ENCODE results near the gene LRATD1.
A peak's percentile ranks its signal among the peaks of the same experiment; 100 is the strongest.

Gene LRATD1

DNA sequence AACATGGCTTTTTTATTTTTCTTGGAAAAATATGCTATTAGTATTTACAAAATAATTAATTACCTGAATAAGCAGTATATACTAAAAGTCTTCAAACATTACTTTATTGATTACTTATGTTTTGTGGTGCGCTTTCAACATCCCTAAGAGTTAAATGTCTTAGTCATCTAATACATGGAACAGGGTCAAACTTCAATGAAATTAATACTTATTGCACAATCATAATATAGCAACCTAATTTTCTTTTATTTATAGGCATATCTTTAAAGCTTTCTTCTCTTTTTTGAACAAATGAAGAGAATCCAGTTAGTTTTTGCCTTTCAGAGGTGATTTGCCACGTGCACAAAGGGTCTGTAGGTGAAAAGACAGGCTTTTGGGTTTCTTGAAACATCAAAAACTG, 6.0 kb downstream of the LRATD1 start:
- TF ChIP-seq, protein P1, sequence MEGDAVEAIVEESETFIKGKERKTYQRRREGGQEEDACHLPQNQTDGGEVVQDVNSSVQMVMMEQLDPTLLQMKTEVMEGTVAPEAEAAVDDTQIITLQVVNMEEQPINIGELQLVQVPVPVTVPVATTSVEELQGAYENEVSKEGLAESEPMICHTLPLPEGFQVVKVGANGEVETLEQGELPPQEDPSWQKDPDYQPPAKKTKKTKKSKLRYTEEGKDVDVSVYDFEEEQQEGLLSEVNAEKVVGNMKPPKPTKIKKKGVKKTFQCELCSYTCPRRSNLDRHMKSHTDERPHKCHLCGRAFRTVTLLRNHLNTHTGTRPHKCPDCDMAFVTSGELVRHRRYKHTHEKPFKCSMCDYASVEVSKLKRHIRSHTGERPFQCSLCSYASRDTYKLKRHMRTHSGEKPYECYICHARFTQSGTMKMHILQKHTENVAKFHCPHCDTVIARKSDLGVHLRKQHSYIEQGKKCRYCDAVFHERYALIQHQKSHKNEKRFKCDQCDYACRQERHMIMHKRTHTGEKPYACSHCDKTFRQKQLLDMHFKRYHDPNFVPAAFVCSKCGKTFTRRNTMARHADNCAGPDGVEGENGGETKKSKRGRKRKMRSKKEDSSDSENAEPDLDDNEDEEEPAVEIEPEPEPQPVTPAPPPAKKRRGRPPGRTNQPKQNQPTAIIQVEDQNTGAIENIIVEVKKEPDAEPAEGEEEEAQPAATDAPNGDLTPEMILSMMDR (IDR thresholded peaks at IDR 0.05; ENCODE audit: insufficient read depth, low read depth, low read length, missing control alignments): no peak
- DNase-seq (ENCODE audit: low read depth): no peak
- no peak overlapping the region for H3K4me3 ChIP-seq (ENCODE audit: low read depth, low read length)

DNA sequence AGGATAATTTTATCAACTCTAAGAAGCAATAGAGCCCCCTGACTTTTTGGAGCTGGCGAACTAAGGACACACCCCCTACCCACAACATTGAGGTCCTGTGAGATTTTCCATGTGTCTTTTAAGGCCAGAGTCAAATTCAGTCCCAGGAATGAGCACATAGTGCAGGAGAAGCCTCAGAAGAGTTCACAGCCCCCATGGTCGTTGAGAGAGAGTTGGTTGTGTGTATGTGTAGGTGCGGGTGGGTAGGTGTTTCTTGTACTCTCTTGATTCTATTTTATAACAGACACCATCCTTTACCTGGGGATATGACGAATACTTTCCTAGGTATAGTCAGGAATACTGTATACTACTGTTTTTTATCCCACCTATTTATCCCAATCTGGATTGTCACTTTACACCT, 8.6 kb downstream of the LRATD1 start:
- TF ChIP-seq, protein P1 (IDR thresholded peaks at IDR 0.05; ENCODE audit: insufficient read depth, low read depth, low read length, missing control alignments): no peak
- no peak for DNase-seq (ENCODE audit: low read depth)
- H3K4me3 ChIP-seq (ENCODE audit: low read depth, low read length): no peak overlapping the region

DNA sequence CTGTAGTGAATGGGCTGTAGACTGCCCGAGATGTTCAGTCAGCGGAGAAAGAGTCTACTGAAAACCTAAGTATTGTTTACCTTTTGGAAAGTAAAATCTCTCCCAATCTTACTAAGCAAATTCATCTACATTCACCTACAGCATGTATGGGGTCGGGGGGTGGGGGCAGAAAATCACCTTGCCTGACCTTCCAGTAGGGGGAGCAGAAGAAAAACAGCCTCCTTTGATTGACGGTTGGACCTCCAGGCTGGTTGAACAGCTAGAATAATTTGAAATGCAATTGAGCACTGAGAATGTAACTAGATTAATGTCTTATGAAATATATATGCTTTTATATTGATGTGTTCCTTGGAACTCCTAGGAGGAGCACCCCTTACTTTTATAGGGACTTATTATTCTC, 10.0 kb downstream of the LRATD1 start:
- H3K4me3 ChIP-seq (ENCODE audit: low read depth, low read length): no peak overlapping the region
- DNase-seq (ENCODE audit: low read depth): peak; percentile 24
- TF ChIP-seq, protein P1 (IDR thresholded peaks at IDR 0.05; ENCODE audit: insufficient read depth, low read depth, low read length, missing control alignments): peak; percentile 27

DNA sequence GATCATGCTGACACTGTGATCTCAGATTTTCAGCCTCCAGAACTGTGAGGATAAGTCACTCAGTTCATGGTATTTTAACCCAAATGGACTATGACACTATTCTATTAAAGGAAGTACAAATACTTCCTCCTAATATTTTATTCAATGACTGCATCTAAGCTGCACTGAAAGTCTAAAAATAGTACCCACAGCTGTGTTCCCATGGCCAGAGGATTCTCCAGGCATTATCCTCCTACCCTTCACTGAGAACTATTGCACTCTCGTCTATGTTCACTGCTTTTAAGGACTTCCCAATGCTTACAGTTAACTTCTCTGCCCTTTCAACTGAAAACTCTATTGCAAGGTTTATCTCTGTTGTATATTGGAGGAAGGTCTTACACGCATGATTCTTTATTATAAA, 15.2 kb downstream of the LRATD1 start:
- H3K4me3 ChIP-seq (ENCODE audit: low read depth, low read length): no peak overlapping the region
- TF ChIP-seq, protein P1 (IDR thresholded peaks at IDR 0.05; ENCODE audit: insufficient read depth, low read depth, low read length, missing control alignments): no peak
- DNase-seq (ENCODE audit: low read depth): no peak

DNA sequence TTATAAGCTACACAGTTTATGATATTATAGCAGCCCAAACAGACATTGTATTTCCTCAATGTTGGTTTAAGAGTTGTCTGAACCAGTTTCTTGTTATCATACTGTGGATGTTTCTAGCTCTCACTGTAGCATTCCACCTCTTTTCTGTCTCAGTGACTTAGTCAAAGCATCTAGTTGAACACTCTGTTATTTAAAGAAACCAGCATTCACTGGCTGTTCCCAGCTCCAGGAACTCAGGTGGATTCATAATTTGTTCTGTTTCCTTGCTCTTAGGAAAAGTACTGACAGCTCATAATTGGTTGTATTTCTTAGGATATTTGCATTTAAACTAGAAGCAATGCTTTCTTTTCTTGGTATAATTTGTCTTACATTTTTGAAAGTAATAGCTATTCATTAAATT, 17.5 kb downstream of the LRATD1 start:
- DNase-seq (ENCODE audit: low read depth): no peak
- TF ChIP-seq, protein P1 (IDR thresholded peaks at IDR 0.05; ENCODE audit: insufficient read depth, low read depth, low read length, missing control alignments): no peak
- no peak overlapping the region for H3K4me3 ChIP-seq (ENCODE audit: low read depth, low read length)

DNA sequence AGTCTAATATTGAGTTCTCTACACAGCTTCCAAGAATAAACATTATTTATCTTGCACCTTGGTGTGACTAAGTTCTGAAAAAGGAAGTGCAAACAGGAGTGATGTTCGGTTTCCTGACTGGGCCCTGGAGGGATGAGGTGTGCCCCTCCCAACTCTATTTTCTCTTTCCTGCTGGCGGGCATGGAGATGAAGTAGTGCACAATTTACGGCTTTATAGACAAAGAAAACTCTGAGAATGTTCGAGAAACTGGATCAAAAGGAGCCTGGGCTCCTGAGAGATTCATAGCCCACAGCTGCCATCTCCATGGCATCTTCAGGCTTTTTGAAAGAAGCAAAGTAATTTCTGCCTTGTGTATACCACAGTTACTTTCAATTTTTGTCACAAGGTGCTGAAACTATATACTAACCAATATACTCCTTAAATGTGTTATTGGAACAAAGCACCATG, 22.3 kb downstream of the LRATD1 start:
- TF ChIP-seq, protein P1 (IDR thresholded peaks at IDR 0.05; ENCODE audit: insufficient read depth, low read depth, low read length, missing control alignments): no peak
- DNase-seq (ENCODE audit: low read depth): peak; percentile 60
- H3K4me3 ChIP-seq (ENCODE audit: low read depth, low read length): no peak overlapping the region

DNA sequence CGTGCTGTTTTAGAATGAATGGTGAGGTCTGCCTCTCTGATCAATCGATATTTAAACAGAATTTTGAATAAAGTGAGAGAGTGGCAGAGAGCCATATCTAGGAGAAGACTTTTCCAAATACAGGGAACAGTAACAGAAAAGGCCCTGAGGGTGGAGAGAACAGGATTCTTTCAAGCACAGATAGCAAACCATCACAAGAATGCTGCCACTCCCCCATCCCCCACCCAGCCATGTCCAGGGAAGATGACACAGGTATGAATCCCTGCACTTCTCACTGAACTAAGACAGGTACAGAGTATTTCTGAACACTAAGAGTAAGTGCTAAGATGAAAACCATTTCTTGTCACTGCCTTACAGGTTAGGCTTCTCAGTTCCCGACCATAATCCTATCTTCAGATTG, 23.6 kb downstream of the LRATD1 start:
- DNase-seq (ENCODE audit: low read depth): no peak
- TF ChIP-seq, protein P1 (IDR thresholded peaks at IDR 0.05; ENCODE audit: insufficient read depth, low read depth, low read length, missing control alignments): no peak
- no peak overlapping the region for H3K4me3 ChIP-seq (ENCODE audit: low read depth, low read length)
